ENCODE measurements around the gene TFAP2D.

TFAP2D gene

GRCh38 chr6:50807035-50807434 lies 93.7 kb downstream of the TFAP2D start:
- no peak for TF ChIP-seq CTCF (conservative IDR thresholded peaks at IDR 0.05)
- no peak overlapping the region for H3K27ac ChIP-seq

- TF ChIP-seq CTCF (conservative IDR thresholded peaks at IDR 0.05), result peak; percentile 46; the same call in 1 of the 2 replicates
- peak overlapping the region; percentile 21; the same call in 1 of the 2 replicates for H3K27ac ChIP-seq
These were observed 102.2 kb downstream of the TFAP2D start for GRCh38 chr6:50815436-50816114.

- TF ChIP-seq CTCF (conservative IDR thresholded peaks at IDR 0.05), result peak; percentile 65
- peak overlapping the region; percentile 21; the same call in 1 of the 2 replicates for H3K27ac ChIP-seq
These were observed 102.9 kb downstream of the TFAP2D start for GRCh38 chr6:50816115-50816675.

GRCh38 chr6:50816947-50817645 lies 103.8 kb downstream of the TFAP2D start:
- no peak for TF ChIP-seq CTCF (conservative IDR thresholded peaks at IDR 0.05)
- H3K27ac ChIP-seq, result no peak overlapping the region

GRCh38 chr6:50817646-50817950 lies 104.3 kb downstream of the TFAP2D start:
- H3K27ac ChIP-seq, result no peak overlapping the region

GRCh38 chr6:50818020-50818419 lies 104.7 kb downstream of the TFAP2D start:
- H3K27ac ChIP-seq, result no peak overlapping the region
- TF ChIP-seq CTCF (conservative IDR thresholded peaks at IDR 0.05), result no peak

More at GRCh38 chr6:50817646-50817950, 104.3 kb downstream of the TFAP2D start:
- no peak for TF ChIP-seq CTCF (conservative IDR thresholded peaks at IDR 0.05)

GRCh38 chr6:50818673-50819072 lies 105.3 kb downstream of the TFAP2D start, which contains the start of gene TFAP2B:
TFAP2B (plus strand) TSS chr6:50818871; CDS start chr6:50818892, 21 bp downstream.
- H3K27ac ChIP-seq, result no peak within 1 kb of the TSS
- TF ChIP-seq CTCF (conservative IDR thresholded peaks at IDR 0.05), result no peak

All from VCaP (cell line).